ENCODE data around the gene ATP11A.

DNA sequence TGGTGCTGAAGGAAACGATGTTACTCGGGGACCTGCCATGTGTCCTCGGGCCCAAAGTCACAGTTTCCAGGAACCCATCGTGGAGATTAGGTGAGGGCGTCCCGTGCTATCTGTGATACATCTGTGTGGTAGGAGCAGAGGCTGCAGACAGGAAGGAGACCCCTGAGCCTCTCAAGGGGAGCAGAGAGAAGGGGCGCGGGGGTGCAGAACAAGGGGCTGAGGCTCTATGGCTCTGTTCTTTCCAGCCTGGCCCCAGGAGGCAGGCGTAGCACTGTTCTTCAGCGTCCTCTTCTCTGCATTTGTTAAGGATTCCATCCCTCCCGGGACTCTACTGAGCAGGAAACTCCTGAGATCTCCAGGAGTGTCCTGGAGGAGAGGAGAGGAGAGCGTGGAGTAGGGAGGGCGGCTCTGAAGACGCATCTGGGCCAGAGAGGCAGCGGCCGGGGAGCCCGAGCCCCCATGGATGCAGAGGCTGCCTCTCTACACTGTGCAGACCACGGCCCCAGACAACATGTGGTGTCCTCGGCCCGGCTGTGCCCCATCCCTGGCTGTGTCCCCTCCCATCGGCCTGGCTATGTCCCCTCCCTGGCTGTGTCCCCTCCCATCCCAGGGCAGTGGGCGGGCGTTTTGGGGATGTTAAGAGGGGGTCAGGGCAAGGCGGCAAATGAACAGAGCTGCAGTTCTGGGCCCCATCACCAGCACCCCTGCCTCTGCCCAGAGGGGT lies 118.0 kb downstream of the ATP11A start:
- TF ChIP-seq POLR2A (IDR thresholded peaks at IDR 0.05) (no peak), POLR2AphosphoS5 (IDR thresholded peaks at IDR 0.05) (peak in 1 of 3 donors; percentile 18)
- TF ChIP-seq, protein P1, sequence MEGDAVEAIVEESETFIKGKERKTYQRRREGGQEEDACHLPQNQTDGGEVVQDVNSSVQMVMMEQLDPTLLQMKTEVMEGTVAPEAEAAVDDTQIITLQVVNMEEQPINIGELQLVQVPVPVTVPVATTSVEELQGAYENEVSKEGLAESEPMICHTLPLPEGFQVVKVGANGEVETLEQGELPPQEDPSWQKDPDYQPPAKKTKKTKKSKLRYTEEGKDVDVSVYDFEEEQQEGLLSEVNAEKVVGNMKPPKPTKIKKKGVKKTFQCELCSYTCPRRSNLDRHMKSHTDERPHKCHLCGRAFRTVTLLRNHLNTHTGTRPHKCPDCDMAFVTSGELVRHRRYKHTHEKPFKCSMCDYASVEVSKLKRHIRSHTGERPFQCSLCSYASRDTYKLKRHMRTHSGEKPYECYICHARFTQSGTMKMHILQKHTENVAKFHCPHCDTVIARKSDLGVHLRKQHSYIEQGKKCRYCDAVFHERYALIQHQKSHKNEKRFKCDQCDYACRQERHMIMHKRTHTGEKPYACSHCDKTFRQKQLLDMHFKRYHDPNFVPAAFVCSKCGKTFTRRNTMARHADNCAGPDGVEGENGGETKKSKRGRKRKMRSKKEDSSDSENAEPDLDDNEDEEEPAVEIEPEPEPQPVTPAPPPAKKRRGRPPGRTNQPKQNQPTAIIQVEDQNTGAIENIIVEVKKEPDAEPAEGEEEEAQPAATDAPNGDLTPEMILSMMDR (IDR thresholded peaks at IDR 0.05 in 8 of 11, conservative IDR thresholded peaks at IDR 0.05 in 3 of 11): no peak
